ENCODE measurements around the gene PAK6.

Gene PAK6

GRCh38 chr15:40233727-40234577 is 4.9 kb upstream of the PAK6 start:
- H3K27me3 Mint-ChIP-seq (ENCODE audit: low read depth) = peaks cover 9% of the 10 kb centered on the region
- no peak overlapping the region for H3K27ac Mint-ChIP-seq
- DNase-seq (ENCODE audit: low spot score) = no peak
- H3K36me3 Mint-ChIP-seq (ENCODE audit: low read depth) = peaks cover 7% of the 10 kb centered on the region
- no peaks in the 10 kb centered on the region for H3K9me3 Mint-ChIP-seq
- H3K4me1 Mint-ChIP-seq (ENCODE audit: low read depth) = peaks cover 2% of the 10 kb centered on the region
- H3K4me3 Mint-ChIP-seq = no peak overlapping the region

- DNase-seq (ENCODE audit: low spot score) = no peak
- Mint-ChIP-seq H3K4me1 (ENCODE audit: low read depth) (peaks cover 5% of the 10 kb centered on the region), H3K9me3 (no peaks in the 10 kb centered on the region), H3K4me3 (no peak overlapping the region), H3K36me3 (ENCODE audit: low read depth) (peaks cover 5% of the 10 kb centered on the region), H3K27ac (no peak overlapping the region), H3K27me3 (ENCODE audit: low read depth) (peaks cover 15% of the 10 kb centered on the region)
Observed at GRCh38 chr15:40234783-40235182, 4.1 kb upstream of the PAK6 start.

- Mint-ChIP-seq H3K27ac (no peak overlapping the region), H3K4me1 (ENCODE audit: low read depth) (peaks cover 5% of the 10 kb centered on the region), H3K4me3 (no peak overlapping the region), H3K9me3 (no peaks in the 10 kb centered on the region), H3K36me3 (ENCODE audit: low read depth) (peaks cover 4% of the 10 kb centered on the region), H3K27me3 (ENCODE audit: low read depth) (peaks cover 18% of the 10 kb centered on the region)
- DNase-seq (ENCODE audit: low spot score) = no peak
Observed at GRCh38 chr15:40235201-40235885, 3.5 kb upstream of the PAK6 start.

GRCh38 chr15:40239404-40239692 is 485 bp downstream of the PAK6 start:
- H3K4me1 Mint-ChIP-seq (ENCODE audit: low read depth) = peaks cover 5% of the 10 kb centered on the region
- H3K4me3 Mint-ChIP-seq = no peak overlapping the region
- peaks cover 18% of the 10 kb centered on the region for H3K27me3 Mint-ChIP-seq (ENCODE audit: low read depth)
- no peaks in the 10 kb centered on the region for H3K9me3 Mint-ChIP-seq
- no peaks in the 10 kb centered on the region for H3K36me3 Mint-ChIP-seq (ENCODE audit: low read depth)
- DNase-seq (ENCODE audit: low spot score) = no peak
- H3K27ac Mint-ChIP-seq = no peak overlapping the region

GRCh38 chr15:40239693-40240618 is 1.1 kb downstream of the PAK6 start:
- H3K4me1 Mint-ChIP-seq (ENCODE audit: low read depth) = peaks cover 4% of the 10 kb centered on the region
- DNase-seq (ENCODE audit: low spot score) = no peak
- H3K27me3 Mint-ChIP-seq (ENCODE audit: low read depth) = peaks cover 18% of the 10 kb centered on the region
- H3K4me3 Mint-ChIP-seq = no peak overlapping the region
- no peaks in the 10 kb centered on the region for H3K9me3 Mint-ChIP-seq
- no peaks in the 10 kb centered on the region for H3K36me3 Mint-ChIP-seq (ENCODE audit: low read depth)
- no peak overlapping the region for H3K27ac Mint-ChIP-seq

- no peak overlapping the region for H3K27ac Mint-ChIP-seq
- no peaks in the 10 kb centered on the region for H3K9me3 Mint-ChIP-seq
- H3K4me3 Mint-ChIP-seq = no peak overlapping the region
- H3K4me1 Mint-ChIP-seq (ENCODE audit: low read depth) = peaks cover 4% of the 10 kb centered on the region
- H3K36me3 Mint-ChIP-seq (ENCODE audit: low read depth) = no peaks in the 10 kb centered on the region
- no peak for DNase-seq (ENCODE audit: low spot score)
- H3K27me3 Mint-ChIP-seq (ENCODE audit: low read depth) = peaks cover 18% of the 10 kb centered on the region
Observed at GRCh38 chr15:40240619-40241221, 1.9 kb downstream of the PAK6 start.

- peaks cover 4% of the 10 kb centered on the region for H3K4me1 Mint-ChIP-seq (ENCODE audit: low read depth)
- H3K27me3 Mint-ChIP-seq (ENCODE audit: low read depth) = peaks cover 18% of the 10 kb centered on the region
Observed at GRCh38 chr15:40241269-40242212, 2.7 kb downstream of the PAK6 start.

GRCh38 chr15:40242213-40242599 is 3.3 kb downstream of the PAK6 start:
- no peak for DNase-seq (ENCODE audit: low spot score)

More at GRCh38 chr15:40241269-40242212, 2.7 kb downstream of the PAK6 start:
- Mint-ChIP-seq H3K36me3 (ENCODE audit: low read depth) (no peaks in the 10 kb centered on the region), H3K9me3 (no peaks in the 10 kb centered on the region), H3K27ac (no peak overlapping the region), H3K4me3 (no peak overlapping the region)
- no peak for DNase-seq (ENCODE audit: low spot score)

GRCh38 chr15:40242601-40243000 is 3.7 kb downstream of the PAK6 start:
- Mint-ChIP-seq H3K27me3 (ENCODE audit: low read depth) (peaks cover 18% of the 10 kb centered on the region), H3K27ac (no peak overlapping the region), H3K4me3 (no peak overlapping the region), H3K36me3 (ENCODE audit: low read depth) (no peaks in the 10 kb centered on the region), H3K4me1 (ENCODE audit: low read depth) (peaks cover 4% of the 10 kb centered on the region), H3K9me3 (no peaks in the 10 kb centered on the region)
- no peak for DNase-seq (ENCODE audit: low spot score)

More at GRCh38 chr15:40242213-40242599, 3.3 kb downstream of the PAK6 start:
- H3K27me3 Mint-ChIP-seq (ENCODE audit: low read depth) = peaks cover 18% of the 10 kb centered on the region
- no peak overlapping the region for H3K27ac Mint-ChIP-seq
- no peaks in the 10 kb centered on the region for H3K9me3 Mint-ChIP-seq
- H3K4me3 Mint-ChIP-seq = no peak overlapping the region
- H3K36me3 Mint-ChIP-seq (ENCODE audit: low read depth) = no peaks in the 10 kb centered on the region
- peaks cover 4% of the 10 kb centered on the region for H3K4me1 Mint-ChIP-seq (ENCODE audit: low read depth)

GRCh38 chr15:40243126-40243810 is 4.4 kb downstream of the PAK6 start:
- peaks cover 4% of the 10 kb centered on the region for H3K4me1 Mint-ChIP-seq (ENCODE audit: low read depth)
- no peak for DNase-seq (ENCODE audit: low spot score)
- no peaks in the 10 kb centered on the region for H3K9me3 Mint-ChIP-seq
- no peak overlapping the region for H3K27ac Mint-ChIP-seq
- H3K4me3 Mint-ChIP-seq = no peak overlapping the region
- peaks cover 13% of the 10 kb centered on the region for H3K27me3 Mint-ChIP-seq (ENCODE audit: low read depth)
- H3K36me3 Mint-ChIP-seq (ENCODE audit: low read depth) = no peaks in the 10 kb centered on the region

- Mint-ChIP-seq H3K36me3 (ENCODE audit: low read depth) (no peaks in the 10 kb centered on the region), H3K27ac (no peak overlapping the region), H3K9me3 (no peaks in the 10 kb centered on the region), H3K4me1 (ENCODE audit: low read depth) (no peaks in the 10 kb centered on the region), H3K4me3 (no peak overlapping the region), H3K27me3 (ENCODE audit: low read depth) (no peaks in the 10 kb centered on the region)
- no peak for DNase-seq (ENCODE audit: low spot score)
Observed at GRCh38 chr15:40244961-40245523, 6.2 kb downstream of the PAK6 start.

Measured in T-helper 2 cell treated with Interferon-gamma antibody and Interleukin-4, amounts not matched to agents 5 μg/mL and 100 μg/mL, for 36 hours (primary cell).